H1 (cell line): ENCODE data around the gene C1RL. TPM values are rescaled to one million over a fixed set of nuclear protein-coding genes. Genes with fewer than 3 reads are reported as not detected.

ENCODE experiments used
- CTCF ChIA-PET: fragments of 300-600 bp; sonication (Branson Sonifier 250); formaldehyde crosslinking; loops from one replicate; lab custom pipeline; 2021; ENCODE audit not compliant: partially characterized antibody; lab: Charles Lee
- POLR2A ChIA-PET: fragments of 300-600 bp; sonication (Branson Sonifier 250); formaldehyde crosslinking; loops from one replicate; lab custom pipeline; 2021; ENCODE audit warnings: inconsistent platforms; ENCODE audit not compliant: partially characterized antibody; lab: Charles Lee
- DNase-seq, 2 experiments: peaks; one replicate each; pipeline versions ENCODE4 v3.0.0 to v3.0.0-alpha.2; 2010 to 2022; ENCODE audit warnings: low spot score in 2 of 2, low read depth in 1 of 2, mixed read lengths in 1 of 2
- FAIRE-seq: peaks from 2 replicates; lab custom pipeline; 2011; peaks lifted over from hg19 to GRCh38; lab: Jason Lieb, UNC
- H2AFZ ChIP-seq: 2 replicates; pipeline ENCODE4 v1.8.1; 2012; ENCODE audit warnings: low read length, inconsistent platforms
- H2AK5ac ChIP-seq: 2 replicates; pipeline ENCODE4 v1.6.1; 2013; ENCODE audit warnings: low read depth, low read length
- H2BK120ac ChIP-seq: replicated peaks from 2 replicates; pipeline ENCODE3; 2013; ENCODE audit warnings: low read depth, low read length, inconsistent platforms
- H2BK12ac ChIP-seq: 2 replicates; pipeline ENCODE4 v1.6.1; 2013; ENCODE audit warnings: low read depth, low read length
- H2BK15ac ChIP-seq: 2 replicates; pipeline ENCODE4 v1.6.1; 2013; ENCODE audit warnings: low read length
- H2BK20ac ChIP-seq: 2 replicates; pipeline ENCODE4 v1.6.1; 2013; ENCODE audit warnings: low read length
- H2BK5ac ChIP-seq: 2 replicates; pipeline ENCODE4 v1.6.1; 2013; ENCODE audit warnings: low read depth, low read length
- H3K14ac ChIP-seq: 2 replicates; pipeline ENCODE4 v1.6.1; 2013; ENCODE audit warnings: inconsistent platforms; ENCODE audit not compliant: insufficient read length
- H3K18ac ChIP-seq: 2 replicates; pipeline ENCODE4 v1.6.1; 2013; ENCODE audit warnings: low read length; ENCODE audit errors: extremely low read depth
- H3K23ac ChIP-seq: 2 replicates; pipeline ENCODE4 v1.6.1; 2013; ENCODE audit warnings: inconsistent platforms; ENCODE audit not compliant: insufficient read length
- H3K23me2 ChIP-seq: 2 replicates; pipeline ENCODE4 v1.6.1; 2013; ENCODE audit warnings: low read depth, low read length
- H3K27ac ChIP-seq: 2 replicates; pipeline ENCODE4 v1.6.1; 2011; ENCODE audit warnings: low read depth, low read length, inconsistent platforms
- H3K27me3 ChIP-seq, 4 experiments: replicated peaks in 1 of 4; 1 replicate in 1 of 4; 2 replicates in 3 of 4; pipeline versions ENCODE4 v1.6.1 to v1.8.1; 2011 to 2013; ENCODE audit warnings: low read length in 3 of 4, mild to moderate bottlenecking in 3 of 4, inconsistent platforms in 2 of 4, mixed read lengths in 2 of 4, moderate library complexity in 1 of 4; ENCODE audit not compliant: control insufficient read depth in 3 of 4, insufficient read depth in 3 of 4; ENCODE audit errors: extremely low read depth in 1 of 4
- H3K36me3 ChIP-seq, 4 experiments: 2 replicates each; pipeline versions ENCODE4 v1.6.1 to v1.8.1; 2011 to 2013; ENCODE audit warnings: mild to moderate bottlenecking in 4 of 4, low read length in 3 of 4, moderate library complexity in 2 of 4, control low read depth in 1 of 4, inconsistent platforms in 1 of 4; ENCODE audit not compliant: insufficient read depth in 4 of 4, control insufficient read depth in 2 of 4
- H3K4ac ChIP-seq: replicated peaks from 2 replicates; pipeline ENCODE3; 2013; ENCODE audit warnings: low read length, low read depth, mixed read lengths, inconsistent platforms; ENCODE audit not compliant: insufficient read length
- H3K4me1 ChIP-seq, 4 experiments: replicated peaks in 1 of 4; 1 replicate in 1 of 4; 2 replicates in 3 of 4; pipeline versions ENCODE4 v1.6.1 to v1.8.1; 2011 to 2013; ENCODE audit warnings: low read length in 3 of 4, inconsistent platforms in 2 of 4, mixed read lengths in 1 of 4; ENCODE audit not compliant: insufficient read depth in 4 of 4, control insufficient read depth in 3 of 4
- H3K4me2 ChIP-seq, 2 experiments: 2 replicates each; pipeline versions ENCODE4 v1.6.1 to v1.8.1; 2011 to 2013; ENCODE audit warnings: low read depth in 2 of 2, low read length in 2 of 2, control low read depth in 1 of 2, inconsistent platforms in 1 of 2, mild to moderate bottlenecking in 1 of 2; ENCODE audit not compliant: insufficient read depth in 1 of 2
- H3K4me3 ChIP-seq, 4 experiments: fragments of 200-600, 300-600 bp in 1 of 4; sonication (generic), shearing (Covaris generic), sonication (Bioruptor Twin) in 1 of 4; 2 replicates each; pipeline versions ENCODE4 v1.5.1 to v1.8.1; 2011 to 2016; ENCODE audit warnings: low read length in 4 of 4, low read depth in 3 of 4, control low read depth in 2 of 4, inconsistent platforms in 2 of 4, mild to moderate bottlenecking in 2 of 4, mixed read lengths in 1 of 4, moderate library complexity in 1 of 4; ENCODE audit not compliant: insufficient read depth in 2 of 4; ENCODE audit errors: extremely low read depth in 1 of 4
- H3K56ac ChIP-seq: replicated peaks from 2 replicates; pipeline ENCODE3; 2013; ENCODE audit warnings: low read depth, mild to moderate bottlenecking, mixed read lengths, low read length, inconsistent platforms; ENCODE audit not compliant: insufficient read length
- H3K79me1 ChIP-seq: 2 replicates; pipeline ENCODE4 v1.6.1; 2013; ENCODE audit warnings: low read depth, low read length, control low read depth
- H3K79me2 ChIP-seq, 2 experiments: 2 replicates each; pipeline versions ENCODE4 v1.6.1 to v1.8.1; 2012 to 2013; ENCODE audit warnings: low read length in 2 of 2, mild to moderate bottlenecking in 2 of 2, inconsistent platforms in 1 of 2; ENCODE audit not compliant: insufficient read depth in 2 of 2, control insufficient read depth in 1 of 2
- H3K9ac ChIP-seq, 4 experiments: replicated peaks in 1 of 4; 1 replicate in 1 of 4; 2 replicates in 3 of 4; pipeline versions ENCODE4 v1.6.1 to v1.8.1; 2011 to 2013; ENCODE audit warnings: low read depth in 3 of 4, low read length in 3 of 4, control low read depth in 2 of 4, mild to moderate bottlenecking in 2 of 4, moderate library complexity in 2 of 4, inconsistent platforms in 1 of 4; ENCODE audit errors: extremely low read depth in 1 of 4
- H3K9me3 ChIP-seq, 2 experiments: 2 replicates each; pipeline versions ENCODE4 v1.6.1 to v1.8.1; 2012 to 2013; ENCODE audit warnings: mild to moderate bottlenecking in 2 of 2, moderate library complexity in 2 of 2, control low read depth in 1 of 2, inconsistent platforms in 1 of 2, low read depth in 1 of 2, low read length in 1 of 2, mixed read lengths in 1 of 2; ENCODE audit not compliant: insufficient read depth in 2 of 2
- H4K20me1 ChIP-seq, 2 experiments: replicated peaks in 1 of 2; 2 replicates each; pipeline versions ENCODE3 to v1.8.1; 2011 to 2013; ENCODE audit warnings: inconsistent platforms in 2 of 2, low read length in 2 of 2, mild to moderate bottlenecking in 1 of 2; ENCODE audit not compliant: insufficient read depth in 2 of 2, control insufficient read depth in 1 of 2
- H4K5ac ChIP-seq: 2 replicates; pipeline ENCODE4 v1.6.1; 2013; ENCODE audit warnings: low read length, low read depth, mixed read lengths, inconsistent platforms; ENCODE audit not compliant: insufficient read length
- H4K8ac ChIP-seq: 2 replicates; pipeline ENCODE4 v1.8.0; 2013; ENCODE audit warnings: mild to moderate bottlenecking, moderate library complexity, low read length, inconsistent platforms; ENCODE audit not compliant: insufficient read depth; ENCODE audit errors: extremely low read depth
- H4K91ac ChIP-seq: replicated peaks from 2 replicates; pipeline ENCODE3; 2013; ENCODE audit warnings: low read length, mixed read lengths, inconsistent platforms; ENCODE audit not compliant: insufficient read length
- CHD2 ChIP-seq: IDR thresholded peaks from 2 replicates; pipeline ENCODE4 v1.6.1; 2012; ENCODE audit warnings: low read length, improper control_type of control experiment
- EP300 ChIP-seq, 2 experiments: IDR thresholded peaks; 1 replicate in 1 of 2; 2 replicates in 1 of 2; pipeline ENCODE4 v1.6.1; 2011 to 2012; ENCODE audit warnings: low read depth in 2 of 2, low read length in 2 of 2, mild to moderate bottlenecking in 2 of 2, borderline replicate concordance in 1 of 2, inconsistent platforms in 1 of 2, moderate library complexity in 1 of 2
- GABPA ChIP-seq: IDR thresholded peaks from 2 replicates; pipeline ENCODE4 v1.6.1; 2011; ENCODE audit warnings: mild to moderate bottlenecking, low read length, moderate library complexity, borderline replicate concordance; ENCODE audit not compliant: insufficient read depth
- PHF8 ChIP-seq: fragments of 200-600 bp; sonication (generic); conservative IDR thresholded peaks from 2 replicates; pipeline ENCODE4 v1.7.1; 2012; ENCODE audit warnings: low read depth, mild to moderate bottlenecking, inconsistent platforms, low read length, moderate library complexity
- POLR2A ChIP-seq, 2 experiments: IDR thresholded peaks; 1 replicate in 1 of 2; 2 replicates in 1 of 2; pipeline ENCODE4 v1.6.1; 2011; ENCODE audit warnings: low read depth in 2 of 2, low read length in 2 of 2, mild to moderate bottlenecking in 2 of 2; ENCODE audit errors: control extremely low read depth in 1 of 2
- POLR2AphosphoS5 ChIP-seq: IDR thresholded peaks from 2 replicates; pipeline ENCODE4 v1.6.1; 2011; ENCODE audit warnings: low read depth, low read length
- RFX5 ChIP-seq: IDR thresholded peaks from 2 replicates; pipeline ENCODE4 v1.6.1; 2011; ENCODE audit warnings: low read depth, low read length, improper control_type of control experiment, borderline replicate concordance
- SAP30 ChIP-seq: fragments of 300-600 bp; sonication (generic); IDR thresholded peaks from 2 replicates; pipeline ENCODE4 v1.7.1; 2012; ENCODE audit warnings: low read length, moderate library complexity, mild to moderate bottlenecking, inconsistent platforms; ENCODE audit not compliant: insufficient read depth, insufficient replicate concordance
- SP1 ChIP-seq: IDR thresholded peaks from 2 replicates; pipeline ENCODE4 v1.6.1; 2011; ENCODE audit warnings: low read depth, low read length
- TBP ChIP-seq: IDR thresholded peaks from 2 replicates; pipeline ENCODE4 v1.6.1; 2011; ENCODE audit warnings: low read depth, low read length, improper control_type of control experiment
- WGBS, 2 experiments: shearing (Covaris generic) in 1 of 2; methylation state at CpG; one replicate each; pipeline versions ENCODE4 v1.1.6 to v1.1.7; 2013 to 2015; ENCODE audit warnings: low lambda C conversion rate in 2 of 2, mixed read lengths in 2 of 2, inconsistent platforms in 1 of 2, low coverage in 1 of 2, missing lambda C conversion rate in 1 of 2; ENCODE audit not compliant: insufficient replicate concordance in 2 of 2, insufficient coverage in 1 of 2, insufficient read length in 1 of 2; ENCODE audit errors: extremely low coverage in 1 of 2, missing lambda C conversion rate in 1 of 2; 5-methylcytosine and 5-hydroxymethylcytosine counted together
- polyA plus RNA-seq, 7 experiments: library from polyadenylated mRNA; depleted of rRNA in 3 of 7; stranded (reverse) in 5 of 7; unstranded in 2 of 7; fragments of >200 nt in 5 of 7; fragments of 200-250 nt in 2 of 7; gene quantifications; 1 replicate in 5 of 7; 2 replicates in 1 of 7; 4 replicates in 1 of 7; pipeline versions ENCODE4 v1.2.1 to v1.2.3, GENCODE V29; 2011 to 2013; ENCODE audit warnings: missing spikeins in 2 of 7, mixed read lengths in 2 of 7
- total RNA-seq: library from RNA; stranded (reverse); fragmentation: NEBNext Ultra II Directional; extraction: Animal tissue kit (Norgen Biotek cat#: 25700); gene quantifications from 2 replicates; pipeline ENCODE4 v1.2.1, GENCODE V29; 2021

C1RL gene
- total and polyA plus RNA-seq, 2 of the 8 experiments (the other 6 are each of a cell fraction or from before 2014, with no cell fraction given): 11.4 to 15.5 TPM

GRCh38 chr12:7122811-7123769 is 14.1 kb upstream of the C1RL start:
- H2BK5ac ChIP-seq: no peak overlapping the region; the same call in 1 of the 2 replicates
- H3K23ac ChIP-seq: no peak overlapping the region
- H3K27me3 ChIP-seq: no peaks in the 10 kb centered on the region
- H3K4me3 ChIP-seq: no peak overlapping the region
- no peak overlapping the region for H2BK20ac ChIP-seq
- H3K4me1 ChIP-seq: peaks cover 0 to 3% (median 0%) of the 10 kb centered on the region in 4 experiments; a peak in 2 of 7 replicates
- 91% methylated on average over 7 of the region's 7 CpGs; no CpG with 5 or more reads in 1 of the 2 experiments for WGBS, 2 experiments
- no peaks in the 10 kb centered on the region for H3K9me3 ChIP-seq
- H2BK120ac ChIP-seq: no peak overlapping the region
- H3K36me3 ChIP-seq: no peaks in the 10 kb centered on the region
- H3K18ac ChIP-seq: no peak overlapping the region
- H2BK15ac ChIP-seq: no peak overlapping the region
- TF ChIP-seq POLR2A (IDR thresholded peaks at IDR 0.05; ENCODE audit: control extremely low read depth in 1 of 2, low read depth in 2 of 2, low read length in 2 of 2): no peak
- TF ChIP-seq TBP: no peak
- TF ChIP-seq RFX5: no peak
- no peak for TF ChIP-seq SP1
- TF ChIP-seq PHF8: no peak
- no peak for TF ChIP-seq CHD2
- no peak for TF ChIP-seq GABPA
- TF ChIP-seq EP300 (IDR thresholded peaks at IDR 0.05; ENCODE audit: borderline replicate concordance in 1 of 2, low read depth in 2 of 2, low read length in 2 of 2): no peak
- TF ChIP-seq SAP30: no peak
- no peak for TF ChIP-seq POLR2AphosphoS5
- no peaks in the 10 kb centered on the region for H3K79me1 ChIP-seq
- no peak overlapping the region for H3K14ac ChIP-seq
- H3K27ac ChIP-seq: no peak overlapping the region
- H4K5ac ChIP-seq: no peak overlapping the region
- H4K8ac ChIP-seq: no peak overlapping the region
- H2AK5ac ChIP-seq: no peak overlapping the region
- no peak overlapping the region for H4K91ac ChIP-seq
- H3K79me2 ChIP-seq: no peaks in the 10 kb centered on the region
- H3K4ac ChIP-seq: no peak overlapping the region
- H2AFZ ChIP-seq: no peak overlapping the region
- no peaks in the 10 kb centered on the region for H4K20me1 ChIP-seq
- no peak for DNase-seq
- ChIA-PET CTCF (interaction anchor here (0.8 to 9.5 kb wide), 7 partner anchors 10 to 185 kb away, joined by 3 to 67 read pairs (median 3); partner anchors contain the start of gene C1RL), POLR2A (interaction anchor here (0.6 to 4.3 kb wide), 4 partner anchors 10 to 271 kb away, joined by 3 to 25 read pairs (median 3); partner anchors contain the start of genes C1RL and USP5)
- no peaks in the 10 kb centered on the region for H3K23me2 ChIP-seq
- FAIRE-seq: no peak
- H3K56ac ChIP-seq: no peak overlapping the region
- no peak overlapping the region for H3K4me2 ChIP-seq
- no peak overlapping the region for H3K9ac ChIP-seq
- no peak overlapping the region for H2BK12ac ChIP-seq
